Stomach (tissue), 9 donors: ENCODE data around the gene GGN. TPM values are rescaled to one million over a fixed set of nuclear protein-coding genes. Genes with fewer than 3 reads are reported as not detected.

Experiments
- DNase-seq, 2 donors: peaks; one replicate each; pipeline versions ENCODE4 v3.0.0 to v3.0.0-alpha.2; 2013 to 2019
- H3K27ac ChIP-seq, 5 donors: fragments of 200-600 bp in 4 of 5; sonication (generic) in 4 of 5; one replicate each; pipeline ENCODE4 v1.5.1; 2013 to 2019; ENCODE audit warnings: mild to moderate bottlenecking in 1 of 5, moderate library complexity in 1 of 5
- H3K27me3 ChIP-seq, 3 donors: fragments of 200-600 bp; sonication (generic); one replicate each; pipeline ENCODE4 v1.5.1; 2017 to 2019; ENCODE audit warnings: mixed run types in 1 of 3
- H3K36me3 ChIP-seq, 4 donors: fragments of 200-600 bp; sonication (generic); 1 replicate in 3 of 4; 2 replicates in 1 of 4; pipeline ENCODE4 v1.5.1; 2016 to 2019
- H3K4me1 ChIP-seq, 4 donors: fragments of 200-600 bp; sonication (generic); one replicate each; pipeline ENCODE4 v1.5.1; 2016 to 2019
- H3K4me3 ChIP-seq, 4 donors: fragments of 200-600 bp; sonication (generic) in 3 of 4; one replicate each; pipeline ENCODE4 v1.5.1; 2016 to 2019; ENCODE audit warnings: mild to moderate bottlenecking in 1 of 4
- H3K9me3 ChIP-seq, 4 donors: fragments of 200-600 bp; sonication (generic); one replicate each; pipeline ENCODE4 v1.5.1; 2016 to 2019
- EP300 ChIP-seq: sonication (generic); formaldehyde crosslinking; IDR thresholded peaks from one replicate; pipeline ENCODE4 v1.6.1; 2017; ENCODE audit warnings: antibody characterized with exemption
- POLR2A ChIP-seq, 4 donors: fragments of 450-650 bp; IDR thresholded peaks; one replicate each; pipeline ENCODE4 v1.6.1; 2016; ENCODE audit warnings: antibody characterized with exemption in 4 of 4, control low read depth in 2 of 4, mild to moderate bottlenecking in 1 of 4, moderate library complexity in 1 of 4
- POLR2AphosphoS5 ChIP-seq, 3 donors: sonication (generic); formaldehyde crosslinking; IDR thresholded peaks; one replicate each; pipeline ENCODE4 v1.6.1; 2016; ENCODE audit warnings: antibody characterized with exemption in 3 of 3
- WGBS, 5 donors: extraction: QIAGEN DNeasy Blood & Tissue Kit in 3 of 5; methylation state at CpG; one replicate each; pipeline versions ENCODE4 v1.1.5 to v1.1.7; 2013 to 2018; 5-methylcytosine and 5-hydroxymethylcytosine counted together
- intact Hi-C: fragments of 100-400 bp; cut with DNase I; formaldehyde crosslinking; loops from one replicate; pipeline ENCODE4 v1.15.1; 2023; ENCODE audit warnings: low total_unique reads
- polyA plus RNA-seq, 3 donors: library from polyadenylated mRNA; stranded (reverse); fragments of 200-250 nt; gene quantifications; one replicate each; pipeline ENCODE4 v1.2.3, GENCODE V29; 2013
- total RNA-seq, 5 donors: library from RNA; depleted of rRNA; stranded (reverse); fragments of >200 nt; gene quantifications; one replicate each; pipeline versions ENCODE4 v1.1.0 to v1.2.3, GENCODE V29; 2014 to 2016
- TF ChIP-seq, protein P1 (sequence below), 7 experiments: fragments of 450-650 bp in 4 of 7; fragments of 200-600 bp in 3 of 7; sonication (generic) in 3 of 7; IDR thresholded peaks; one replicate each; pipeline ENCODE4 v1.5.1; 2016 to 2019; ENCODE audit warnings: antibody characterized with exemption in 7 of 7, control low read depth in 2 of 7, mild to moderate bottlenecking in 1 of 7
- donor health status: healthy with polysubstance abuse.
- donor health status: Bipolar disorder and iron deficiency.
- donor health status: healthy.

The GGN gene
- total and polyA plus RNA-seq, 8 donors: 0.19 to 0.30 TPM; not detected in 6

- intact Hi-C loops: no loop called here
- peak within 1 kb of the TSS in 3 of 5 donors; percentile 18 to 59 (median 33) for H3K27ac ChIP-seq
- H3K4me1 ChIP-seq: no peaks in the 10 kb centered on the region
- no peaks in the 10 kb centered on the region for H3K9me3 ChIP-seq
- peaks cover 0 to 64% (median 9%) of the 10 kb centered on the region in 3 donors for H3K27me3 ChIP-seq
- no peaks in the 10 kb centered on the region for H3K36me3 ChIP-seq
- TF ChIP-seq EP300 (no peak), POLR2A (IDR thresholded peaks at IDR 0.05) (no peak), POLR2AphosphoS5 (IDR thresholded peaks at IDR 0.05) (no peak)
- TF ChIP-seq, protein P1, sequence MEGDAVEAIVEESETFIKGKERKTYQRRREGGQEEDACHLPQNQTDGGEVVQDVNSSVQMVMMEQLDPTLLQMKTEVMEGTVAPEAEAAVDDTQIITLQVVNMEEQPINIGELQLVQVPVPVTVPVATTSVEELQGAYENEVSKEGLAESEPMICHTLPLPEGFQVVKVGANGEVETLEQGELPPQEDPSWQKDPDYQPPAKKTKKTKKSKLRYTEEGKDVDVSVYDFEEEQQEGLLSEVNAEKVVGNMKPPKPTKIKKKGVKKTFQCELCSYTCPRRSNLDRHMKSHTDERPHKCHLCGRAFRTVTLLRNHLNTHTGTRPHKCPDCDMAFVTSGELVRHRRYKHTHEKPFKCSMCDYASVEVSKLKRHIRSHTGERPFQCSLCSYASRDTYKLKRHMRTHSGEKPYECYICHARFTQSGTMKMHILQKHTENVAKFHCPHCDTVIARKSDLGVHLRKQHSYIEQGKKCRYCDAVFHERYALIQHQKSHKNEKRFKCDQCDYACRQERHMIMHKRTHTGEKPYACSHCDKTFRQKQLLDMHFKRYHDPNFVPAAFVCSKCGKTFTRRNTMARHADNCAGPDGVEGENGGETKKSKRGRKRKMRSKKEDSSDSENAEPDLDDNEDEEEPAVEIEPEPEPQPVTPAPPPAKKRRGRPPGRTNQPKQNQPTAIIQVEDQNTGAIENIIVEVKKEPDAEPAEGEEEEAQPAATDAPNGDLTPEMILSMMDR (IDR thresholded peaks at IDR 0.05): no peak
- DNase-seq: peak in 1 of 2 donors; percentile 47
- H3K4me3 ChIP-seq: peak within 1 kb of the TSS; percentile 6 to 46 (median 34)
- 19 to 30% (median 27%) methylated on average over 19 to 20 of the region's 20 CpGs for WGBS, 5 donors
Measured at GRCh38 chr19:38425810-38426466, 38.1 kb upstream of the GGN start, which contains the start of gene RASGRP4. RASGRP4 (minus strand) TSS chr19:38426219; CDS start chr19:38426091, 128 bp downstream.

GRCh38 chr19:38425222-38425809, 37.5 kb upstream of the GGN start:
- WGBS, 5 donors: 56 to 76% (median 71%) methylated on average over 7 of the region's 7 CpGs
- H3K4me3 ChIP-seq: peak overlapping the region; percentile 6 to 46 (median 34)
- H3K27me3 ChIP-seq: peaks cover 0 to 65% (median 10%) of the 10 kb centered on the region in 3 donors
- DNase-seq: no peak
- H3K4me1 ChIP-seq: no peaks in the 10 kb centered on the region
- H3K36me3 ChIP-seq: no peaks in the 10 kb centered on the region
- TF ChIP-seq EP300 (no peak), POLR2A (IDR thresholded peaks at IDR 0.05) (no peak), POLR2AphosphoS5 (IDR thresholded peaks at IDR 0.05) (no peak)
- TF ChIP-seq, protein P1 (IDR thresholded peaks at IDR 0.05): no peak
- peak overlapping the region in 3 of 5 donors; percentile 18 to 59 (median 33) for H3K27ac ChIP-seq
- intact Hi-C loops: no loop called here
- H3K9me3 ChIP-seq: no peaks in the 10 kb centered on the region

DNA sequence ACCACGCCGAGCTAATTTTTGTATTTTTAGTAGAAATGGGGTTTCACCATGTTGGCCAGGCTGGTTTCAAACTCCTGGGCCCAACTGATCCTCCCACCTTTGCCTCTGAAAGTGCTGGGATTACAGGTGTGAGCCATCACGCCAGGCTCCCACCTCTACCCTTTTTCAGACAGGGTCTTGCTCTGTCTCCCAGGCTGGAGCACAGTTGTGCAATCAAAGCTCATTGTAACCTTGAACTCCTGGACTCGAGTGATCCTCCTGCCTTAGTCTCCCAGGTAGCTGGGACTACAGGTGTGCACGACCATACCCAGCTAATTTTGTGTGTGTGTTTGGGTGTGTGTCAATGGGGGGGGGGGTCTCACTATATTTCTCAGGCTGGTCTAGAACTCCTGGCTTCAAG, 36.4 kb upstream of the GGN start:
- intact Hi-C loops: no loop called here
- WGBS, 5 donors: 64 to 91% (median 79%) methylated on average over 3 to 5 of the region's 5 CpGs
- no peaks in the 10 kb centered on the region for H3K4me1 ChIP-seq
- peaks cover 0 to 72% (median 18%) of the 10 kb centered on the region in 3 donors for H3K27me3 ChIP-seq
- no peak overlapping the region for H3K27ac ChIP-seq
- H3K9me3 ChIP-seq: no peaks in the 10 kb centered on the region
- DNase-seq: no peak
- H3K4me3 ChIP-seq: peak overlapping the region in 1 of 4 donors; percentile 46
- H3K36me3 ChIP-seq: no peaks in the 10 kb centered on the region
- TF ChIP-seq EP300 (no peak), POLR2AphosphoS5 (IDR thresholded peaks at IDR 0.05) (no peak), POLR2A (IDR thresholded peaks at IDR 0.05) (no peak)
- TF ChIP-seq, protein P1 (IDR thresholded peaks at IDR 0.05): no peak

DNA sequence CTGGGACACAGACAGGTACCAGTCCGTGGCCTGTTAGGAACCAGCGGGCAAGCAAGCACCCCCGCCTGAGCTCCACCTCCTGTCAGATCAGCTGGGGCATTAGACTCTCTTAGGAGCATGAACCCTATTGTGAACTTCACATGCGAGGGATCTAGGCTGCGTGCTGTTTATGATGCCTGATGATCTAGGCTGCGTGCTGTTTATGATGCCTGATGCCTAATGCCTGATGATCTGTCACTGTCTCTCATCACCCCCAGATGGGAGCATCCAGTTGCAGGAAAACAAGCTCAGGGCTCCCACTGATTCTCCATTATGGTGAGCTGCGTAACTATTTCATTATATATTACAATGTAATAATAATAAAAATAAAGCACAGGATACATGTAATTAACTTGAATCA, 34.6 kb upstream of the GGN start:
- TF ChIP-seq, protein P1 (IDR thresholded peaks at IDR 0.05): no peak
- TF ChIP-seq POLR2AphosphoS5 (IDR thresholded peaks at IDR 0.05): no peak
- no peak for TF ChIP-seq POLR2A (IDR thresholded peaks at IDR 0.05)
- no peak for TF ChIP-seq EP300
- Histone ChIP-seq H3K27ac (no peak overlapping the region), H3K27me3 (peaks cover 0 to 89% (median 33%) of the 10 kb centered on the region in 3 donors), H3K36me3 (no peaks in the 10 kb centered on the region), H3K9me3 (no peaks in the 10 kb centered on the region), H3K4me1 (peaks cover 0 to 11% (median 10%) of the 10 kb centered on the region in 4 donors), H3K4me3 (no peak overlapping the region)
- intact Hi-C loops: no loop called here
- DNase-seq: no peak
- 77 to 83% (median 80%) methylated on average over 5 to 7 of the region's 7 CpGs for WGBS, 5 donors
